Kidney (tissue), 14 donors: ENCODE results near the gene SMAP1. TPM values are rescaled to one million over a fixed set of nuclear protein-coding genes. Genes with fewer than 3 reads are reported as not detected.

ENCODE experiments used
- DNase-seq, 5 donors: peaks; one replicate each; pipeline ENCODE4 v3.0.0-alpha.2; 2013 to 2020
- FAIRE-seq: peaks from 2 replicates; lab custom pipeline; 2012; peaks lifted over from hg19 to GRCh38; lab: Jason Lieb, UNC
- H3K27ac ChIP-seq, 2 donors: one replicate each; pipeline ENCODE4 v1.7.0; 2013; ENCODE audit warnings: low read depth in 2 of 2, low read length in 2 of 2, inconsistent platforms in 1 of 2
- H3K27me3 ChIP-seq: one replicate; pipeline ENCODE4 v1.7.1; 2013; ENCODE audit warnings: low read length, inconsistent platforms; ENCODE audit not compliant: control insufficient read depth, insufficient read depth
- H3K36me3 ChIP-seq, 3 donors: one replicate each; pipeline versions ENCODE4 v1.7.0 to v1.7.1; 2013; ENCODE audit warnings: low read length in 3 of 3, control low read depth in 1 of 3, inconsistent platforms in 1 of 3; ENCODE audit not compliant: insufficient read depth in 3 of 3, control insufficient read depth in 2 of 3
- H3K4me1 ChIP-seq, 3 donors: one replicate each; pipeline versions ENCODE4 v1.7.0 to v1.7.1; 2013; ENCODE audit warnings: low read length in 3 of 3, inconsistent platforms in 1 of 3, low read depth in 1 of 3; ENCODE audit not compliant: control insufficient read depth in 2 of 3, insufficient read depth in 2 of 3
- H3K4me3 ChIP-seq, 3 donors: one replicate each; pipeline versions ENCODE4 v1.7.0 to v1.8.1; 2013; ENCODE audit warnings: low read length in 3 of 3, control low read depth in 1 of 3, inconsistent platforms in 1 of 3
- H3K9ac ChIP-seq, 3 donors: one replicate each; pipeline versions ENCODE4 v1.7.0 to v1.7.1; 2013; ENCODE audit warnings: low read length in 3 of 3, control low read depth in 1 of 3, inconsistent platforms in 1 of 3
- H3K9me3 ChIP-seq, 3 donors: one replicate each; pipeline versions ENCODE4 v1.7.0 to v1.7.1; 2013; ENCODE audit warnings: low read length in 3 of 3, control low read depth in 1 of 3, inconsistent platforms in 1 of 3; ENCODE audit not compliant: control insufficient read depth in 2 of 3, insufficient read depth in 1 of 3
- intact Hi-C: fragments of 100-400 bp; cut with DNase I; formaldehyde crosslinking; loops from one replicate; pipeline ENCODE4 v1.11.1; 2022
- polyA plus RNA-seq: library from polyadenylated mRNA; stranded (reverse); fragments of 350-450 nt; fragmentation: Illumina TruSeq; extraction: RNeasy Lipid Tissue Mini Kit (QIAGEN cat#74804); gene quantifications from one replicate; pipeline ENCODE4 v1.2.3, GENCODE V29; 2014; ENCODE audit warnings: low read depth, low replicate concordance; ENCODE audit not compliant: insufficient read depth
- total RNA-seq: library from RNA; stranded (reverse); fragmentation: NEBNext Ultra II Directional; extraction: Animal tissue kit (Norgen Biotek cat#: 25700); gene quantifications from one replicate; pipeline ENCODE4 v1.2.1, GENCODE V29; 2021
- TF ChIP-seq, protein P1 (sequence below): IDR thresholded peaks from 3 replicates; pipeline ENCODE4 v1.5.1; 2012; ENCODE audit warnings: mild to moderate bottlenecking, moderate library complexity, borderline replicate concordance; ENCODE audit not compliant: insufficient read depth; ENCODE audit errors: extremely low read depth
- donor health status: control.
- donor health status: control.
- donor health status: control.
- donor health status: control.
- donor health status: control.
- donor health status: DM: yes; HTN: yes; CAD: no.
- donor health status: Normal renal cell carcinoma (clear cell type).

Gene SMAP1
- total and polyA plus RNA-seq, 2 donors from 2014 or later: 17.7 to 19.4 TPM

DNA sequence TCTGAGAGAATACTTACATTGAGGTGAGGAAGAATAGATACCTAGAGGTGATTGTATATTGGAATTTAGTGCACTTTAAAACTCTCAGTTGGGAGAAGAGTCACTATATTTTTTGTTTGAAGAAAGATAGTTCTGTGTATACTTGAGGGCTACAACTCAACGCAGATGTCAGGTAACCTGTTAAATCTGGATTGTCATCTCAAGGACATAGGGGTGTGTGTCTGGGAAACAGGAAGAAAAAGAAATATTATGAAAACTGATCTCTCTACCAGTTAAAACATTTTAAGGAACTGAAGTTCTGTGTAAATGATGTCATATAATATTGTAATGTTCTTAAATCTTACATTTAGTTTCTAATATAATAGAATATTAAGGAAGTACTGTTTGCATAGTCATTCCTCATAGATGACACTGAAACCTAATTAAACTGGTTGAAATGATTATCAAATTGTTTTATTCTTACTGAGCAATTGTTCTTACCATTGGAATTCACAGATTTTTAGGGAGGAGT is 86.2 kb downstream of the SMAP1 start:
- Histone ChIP-seq H3K27me3 (no peaks in the 10 kb centered on the region), H3K27ac (no peak overlapping the region), H3K4me3 (no peak overlapping the region), H3K9ac (no peak overlapping the region), H3K9me3 (no peaks in the 10 kb centered on the region), H3K4me1 (no peaks in the 10 kb centered on the region), H3K36me3 (no peaks in the 10 kb centered on the region)
- DNase-seq: no peak
- intact Hi-C loops: no loop called here
- TF ChIP-seq, protein P1, sequence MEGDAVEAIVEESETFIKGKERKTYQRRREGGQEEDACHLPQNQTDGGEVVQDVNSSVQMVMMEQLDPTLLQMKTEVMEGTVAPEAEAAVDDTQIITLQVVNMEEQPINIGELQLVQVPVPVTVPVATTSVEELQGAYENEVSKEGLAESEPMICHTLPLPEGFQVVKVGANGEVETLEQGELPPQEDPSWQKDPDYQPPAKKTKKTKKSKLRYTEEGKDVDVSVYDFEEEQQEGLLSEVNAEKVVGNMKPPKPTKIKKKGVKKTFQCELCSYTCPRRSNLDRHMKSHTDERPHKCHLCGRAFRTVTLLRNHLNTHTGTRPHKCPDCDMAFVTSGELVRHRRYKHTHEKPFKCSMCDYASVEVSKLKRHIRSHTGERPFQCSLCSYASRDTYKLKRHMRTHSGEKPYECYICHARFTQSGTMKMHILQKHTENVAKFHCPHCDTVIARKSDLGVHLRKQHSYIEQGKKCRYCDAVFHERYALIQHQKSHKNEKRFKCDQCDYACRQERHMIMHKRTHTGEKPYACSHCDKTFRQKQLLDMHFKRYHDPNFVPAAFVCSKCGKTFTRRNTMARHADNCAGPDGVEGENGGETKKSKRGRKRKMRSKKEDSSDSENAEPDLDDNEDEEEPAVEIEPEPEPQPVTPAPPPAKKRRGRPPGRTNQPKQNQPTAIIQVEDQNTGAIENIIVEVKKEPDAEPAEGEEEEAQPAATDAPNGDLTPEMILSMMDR: no peak
- FAIRE-seq: no peak

DNA sequence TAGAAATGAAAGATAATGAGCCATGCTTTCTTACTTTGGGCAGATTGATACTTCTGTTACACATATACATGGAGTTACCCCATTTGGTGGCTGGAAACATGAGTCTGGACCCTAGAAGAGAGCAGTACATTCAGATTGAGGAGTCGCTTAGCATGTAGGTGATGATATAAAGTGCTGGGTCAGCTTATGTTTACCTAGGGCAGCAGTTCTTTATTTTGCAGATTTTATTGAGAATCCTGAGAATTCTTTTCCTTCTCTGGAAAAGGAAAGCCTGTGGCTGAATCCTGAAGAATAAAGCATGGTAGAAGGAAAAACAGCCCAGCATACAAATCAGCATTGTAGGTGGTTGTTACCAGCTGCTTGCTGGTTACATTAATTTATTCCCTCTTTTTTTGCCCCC is 91.2 kb downstream of the SMAP1 start:
- no peak for FAIRE-seq
- H3K4me1 ChIP-seq: peaks cover 0 to 4% (median 0%) of the 10 kb centered on the region in 3 donors

DNA sequence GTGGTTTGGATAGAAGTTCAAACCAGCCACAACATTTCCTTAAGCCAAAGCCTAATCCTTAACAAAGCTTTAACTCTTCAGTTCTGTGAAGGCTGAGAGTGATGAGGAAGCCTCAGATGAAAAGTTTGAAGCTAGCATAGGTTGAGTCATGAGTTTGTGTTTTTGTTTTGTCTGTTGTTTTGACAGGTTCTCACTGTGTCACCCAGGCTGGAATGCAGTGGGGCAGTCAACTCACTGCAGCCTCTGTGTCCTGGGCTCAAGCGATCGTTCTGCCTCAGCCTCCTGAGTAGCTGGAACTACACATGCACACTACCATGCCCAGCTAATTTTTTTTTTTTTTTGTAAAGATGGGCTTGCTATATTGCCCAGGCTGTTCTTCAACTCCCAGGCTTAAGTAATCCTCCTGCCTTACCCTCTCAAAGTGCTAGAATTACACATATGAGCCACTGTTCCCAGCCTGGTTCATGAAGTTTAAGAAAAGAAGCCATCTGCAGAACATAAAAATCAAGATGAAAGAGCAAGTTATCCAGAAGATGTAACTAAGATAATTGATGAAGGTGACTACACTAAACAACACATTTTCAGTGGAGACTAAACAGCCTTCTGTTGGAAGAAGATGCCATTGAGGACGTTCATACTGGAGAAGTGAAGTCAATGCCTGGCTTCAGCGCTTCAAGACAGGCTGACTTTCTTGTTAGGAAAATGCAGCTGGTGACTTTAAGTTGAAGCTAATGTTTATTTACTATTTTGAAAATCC is 96.2 kb downstream of the SMAP1 start:
- intact Hi-C loops: no loop called here
- FAIRE-seq: no peak
- H3K4me3 ChIP-seq: no peak overlapping the region
- TF ChIP-seq, protein P1: no peak
- no peaks in the 10 kb centered on the region for H3K9me3 ChIP-seq
- no peak overlapping the region for H3K9ac ChIP-seq
- no peaks in the 10 kb centered on the region for H3K36me3 ChIP-seq
- H3K27me3 ChIP-seq: no peaks in the 10 kb centered on the region
- H3K4me1 ChIP-seq: peaks cover 0 to 10% (median 0%) of the 10 kb centered on the region in 3 donors
- no peak overlapping the region for H3K27ac ChIP-seq
- no peak for DNase-seq

More for the DNA sequence above, 91.2 kb downstream of the SMAP1 start:
- TF ChIP-seq, protein P1: no peak
- Histone ChIP-seq H3K27me3 (no peaks in the 10 kb centered on the region), H3K27ac (no peak overlapping the region), H3K36me3 (no peaks in the 10 kb centered on the region), H3K9ac (no peak overlapping the region), H3K9me3 (no peaks in the 10 kb centered on the region), H3K4me3 (no peak overlapping the region)
- intact Hi-C loops: no loop called here
- no peak for DNase-seq
